CD4-positive, alpha-beta T cell (primary cell): ENCODE measurements around the gene MCC. TPM values are rescaled to one million over a fixed set of nuclear protein-coding genes. Genes with fewer than 3 reads are reported as not detected.

Experiments
- ATAC-seq: fragments of 200-7000 bp; cut with Tn5 transposase; one replicate; pipeline ENCODE4 v1.10.0; 2022; ENCODE audit warnings: mild to moderate bottlenecking; ENCODE audit not compliant: poor library complexity
- CTCF ChIA-PET: fragments of 350-600 bp; sonication (Branson Sonifier 250); formaldehyde crosslinking; loops from one replicate; lab custom pipeline; 2021; ENCODE audit warnings: antibody characterized with exemption, inconsistent platforms; lab: Charles Lee
- POLR2A ChIA-PET: fragments of 350-600 bp; sonication (Branson Sonifier 250); formaldehyde crosslinking; loops from one replicate; lab custom pipeline; 2021; ENCODE audit warnings: antibody characterized with exemption, inconsistent platforms; lab: Charles Lee
- DNase-seq, 14 experiments: peaks; one replicate each; pipeline ENCODE4 v3.0.0-alpha.2; 2013 to 2020; ENCODE audit warnings: mixed read lengths in 2 of 14
- H3K27ac ChIP-seq, 2 donors: one replicate each; pipeline versions ENCODE4 v1.5.1 to v1.7.0; 2013; ENCODE audit warnings: low read length in 2 of 2, low read depth in 1 of 2, mild to moderate bottlenecking in 1 of 2
- H3K27me3 ChIP-seq, 2 experiments: 1 replicate in 1 of 2; 2 replicates in 1 of 2; pipeline versions ENCODE4 v1.6.1 to v1.7.0; 2013; ENCODE audit warnings: low read length in 2 of 2, control low read depth in 1 of 2, mild to moderate bottlenecking in 1 of 2, moderate library complexity in 1 of 2; ENCODE audit not compliant: insufficient read depth in 2 of 2, control insufficient read depth in 1 of 2
- H3K36me3 ChIP-seq: one replicate; pipeline ENCODE4 v1.6.1; 2013; ENCODE audit warnings: low read length, control low read depth; ENCODE audit not compliant: insufficient read depth
- H3K4me1 ChIP-seq: one replicate; pipeline ENCODE4 v1.6.1; 2013; ENCODE audit warnings: low read length, control low read depth; ENCODE audit not compliant: insufficient read depth
- H3K4me3 ChIP-seq: one replicate; pipeline ENCODE4 v1.5.1; 2013; ENCODE audit warnings: mild to moderate bottlenecking, low read length, moderate library complexity
- H3K9me3 ChIP-seq, 2 experiments: 1 replicate in 1 of 2; 2 replicates in 1 of 2; pipeline versions ENCODE4 v1.6.1 to v1.7.0; 2013; ENCODE audit warnings: low read length in 2 of 2, mild to moderate bottlenecking in 2 of 2, control low read depth in 1 of 2, moderate library complexity in 1 of 2; ENCODE audit not compliant: control insufficient read depth in 1 of 2, insufficient read depth in 1 of 2
- H3K27ac Mint-ChIP-seq: one replicate; pipeline ENCODE4 v1.8.0; 2020; ENCODE audit warnings: mixed read lengths
- H3K27me3 Mint-ChIP-seq: one replicate; pipeline ENCODE4 v1.8.0; 2021; ENCODE audit warnings: mixed read lengths
- H3K36me3 Mint-ChIP-seq: one replicate; pipeline ENCODE4 v1.8.0; 2021; ENCODE audit warnings: low read depth, mixed read lengths
- H3K4me1 Mint-ChIP-seq: one replicate; pipeline ENCODE4 v1.8.0; 2021; ENCODE audit warnings: low read depth, mixed read lengths
- H3K4me3 Mint-ChIP-seq: one replicate; pipeline ENCODE4 v1.8.0; 2020; ENCODE audit warnings: mild to moderate bottlenecking, mixed read lengths
- H3K9me3 Mint-ChIP-seq: one replicate; pipeline ENCODE4 v1.8.0; 2020; ENCODE audit warnings: mixed read lengths
- intact Hi-C, 2 experiments: fragments of 100-400 bp; cut with DNase I in 1 of 2; cut with micrococcal nuclease in 1 of 2; formaldehyde crosslinking; loops; one replicate each; pipeline versions ENCODE4 v1.15.1 to v1.9.0; 2023 to 2025; cut with DNase I, micrococcal nuclease
- total RNA-seq, 174 experiments: library from RNA in 2 of 174; stranded (reverse) in 2 of 174; gene quantifications; one replicate each; pipeline ENCODE4 v1.2.3 and lab custom pipeline; 2021 to 2026
- TF ChIP-seq, protein P1 (sequence below): fragments of 200-600 bp; IDR thresholded peaks from one replicate; pipeline ENCODE4 v1.8.0; 2022; ENCODE audit warnings: antibody characterized with exemption, mild to moderate bottlenecking

The MCC gene
- total RNA-seq, 2 experiments from 2014 or later = 3.2 to 3.3 TPM

GRCh38 chr5:113106821-113107220 is 381.4 kb downstream of the MCC start:
- no peaks in the 10 kb centered on the region for H3K36me3 ChIP-seq
- TF ChIP-seq, protein P1, sequence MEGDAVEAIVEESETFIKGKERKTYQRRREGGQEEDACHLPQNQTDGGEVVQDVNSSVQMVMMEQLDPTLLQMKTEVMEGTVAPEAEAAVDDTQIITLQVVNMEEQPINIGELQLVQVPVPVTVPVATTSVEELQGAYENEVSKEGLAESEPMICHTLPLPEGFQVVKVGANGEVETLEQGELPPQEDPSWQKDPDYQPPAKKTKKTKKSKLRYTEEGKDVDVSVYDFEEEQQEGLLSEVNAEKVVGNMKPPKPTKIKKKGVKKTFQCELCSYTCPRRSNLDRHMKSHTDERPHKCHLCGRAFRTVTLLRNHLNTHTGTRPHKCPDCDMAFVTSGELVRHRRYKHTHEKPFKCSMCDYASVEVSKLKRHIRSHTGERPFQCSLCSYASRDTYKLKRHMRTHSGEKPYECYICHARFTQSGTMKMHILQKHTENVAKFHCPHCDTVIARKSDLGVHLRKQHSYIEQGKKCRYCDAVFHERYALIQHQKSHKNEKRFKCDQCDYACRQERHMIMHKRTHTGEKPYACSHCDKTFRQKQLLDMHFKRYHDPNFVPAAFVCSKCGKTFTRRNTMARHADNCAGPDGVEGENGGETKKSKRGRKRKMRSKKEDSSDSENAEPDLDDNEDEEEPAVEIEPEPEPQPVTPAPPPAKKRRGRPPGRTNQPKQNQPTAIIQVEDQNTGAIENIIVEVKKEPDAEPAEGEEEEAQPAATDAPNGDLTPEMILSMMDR = no peak
- intact Hi-C loops = no loop called here
- DNase-seq = no peak
- no peak for ATAC-seq
- no peak overlapping the region for H3K4me3 ChIP-seq
- H3K4me1 ChIP-seq = no peaks in the 10 kb centered on the region
- Mint-ChIP-seq H3K27me3 (no peaks in the 10 kb centered on the region), H3K36me3 (no peaks in the 10 kb centered on the region), H3K9me3 (no peaks in the 10 kb centered on the region), H3K4me1 (no peaks in the 10 kb centered on the region), H3K27ac (no peak overlapping the region), H3K4me3 (no peak overlapping the region)
- H3K9me3 ChIP-seq = no peaks in the 10 kb centered on the region
- H3K27me3 ChIP-seq = no peaks in the 10 kb centered on the region
- ChIA-PET CTCF (no interaction called here), POLR2A (no interaction called here)
- H3K27ac ChIP-seq = no peak overlapping the region

GRCh38 chr5:113105693-113106280 is 382.5 kb downstream of the MCC start:
- Mint-ChIP-seq H3K27ac (no peak overlapping the region), H3K4me3 (no peak overlapping the region), H3K36me3 (no peaks in the 10 kb centered on the region), H3K27me3 (no peaks in the 10 kb centered on the region), H3K4me1 (no peaks in the 10 kb centered on the region), H3K9me3 (no peaks in the 10 kb centered on the region)
- POLR2A ChIA-PET = no interaction called here
- Histone ChIP-seq H3K9me3 (no peaks in the 10 kb centered on the region), H3K36me3 (no peaks in the 10 kb centered on the region), H3K4me1 (no peaks in the 10 kb centered on the region), H3K27me3 (no peaks in the 10 kb centered on the region), H3K4me3 (no peak overlapping the region), H3K27ac (no peak overlapping the region)
- DNase-seq (no peak), ATAC-seq (no peak)
- CTCF ChIA-PET = no interaction called here
- intact Hi-C loops = no loop called here
- TF ChIP-seq, protein P1 = no peak

GRCh38 chr5:113103330-113103729 is 384.9 kb downstream of the MCC start:
- Histone ChIP-seq H3K27ac (no peak overlapping the region), H3K4me3 (no peak overlapping the region), H3K9me3 (no peaks in the 10 kb centered on the region), H3K36me3 (no peaks in the 10 kb centered on the region), H3K4me1 (no peaks in the 10 kb centered on the region), H3K27me3 (no peaks in the 10 kb centered on the region)
- no peaks in the 10 kb centered on the region for H3K36me3 Mint-ChIP-seq
- DNase-seq (no peak), ATAC-seq (no peak)
- H3K27ac Mint-ChIP-seq = no peak overlapping the region
- ChIA-PET CTCF (no interaction called here), POLR2A (no interaction called here)
- intact Hi-C loops = no loop called here
- no peaks in the 10 kb centered on the region for H3K9me3 Mint-ChIP-seq
- TF ChIP-seq, protein P1 = no peak
- no peaks in the 10 kb centered on the region for H3K4me1 Mint-ChIP-seq
- no peak overlapping the region for H3K4me3 Mint-ChIP-seq
- H3K27me3 Mint-ChIP-seq = no peaks in the 10 kb centered on the region
